Upper lobe of left lung (tissue), 6 donors: ENCODE measurements around the gene HAUS5. TPM values are rescaled to one million over a fixed set of nuclear protein-coding genes. Genes with fewer than 3 reads are reported as not detected.

Experiments
- ATAC-seq, 2 donors: fragments of 200-7000 bp; cut with Tn5 transposase; one replicate each; pipeline ENCODE4 v1.9.1; 2022; ENCODE audit warnings: mild to moderate bottlenecking in 2 of 2, moderate library complexity in 2 of 2; ENCODE audit not compliant: low FRiP score in 2 of 2
- DNase-seq, 2 donors: peaks; one replicate each; pipeline ENCODE4 v3.0.0-alpha.2; 2019 to 2020
- H3K27ac ChIP-seq, 4 donors: fragments of 200-600 bp; sonication (generic); one replicate each; pipeline ENCODE4 v1.5.1; 2016 to 2019
- H3K27me3 ChIP-seq, 4 donors: fragments of 200-600 bp; sonication (generic); one replicate each; pipeline ENCODE4 v1.5.1; 2017 to 2019
- H3K36me3 ChIP-seq, 4 donors: fragments of 200-600 bp; sonication (generic); one replicate each; pipeline ENCODE4 v1.5.1; 2016 to 2019
- H3K4me1 ChIP-seq, 4 donors: fragments of 200-600 bp; sonication (generic); one replicate each; pipeline ENCODE4 v1.5.1; 2018 to 2019
- H3K4me3 ChIP-seq, 4 donors: fragments of 200-600 bp; sonication (generic); one replicate each; pipeline ENCODE4 v1.5.1; 2017 to 2019; ENCODE audit warnings: mild to moderate bottlenecking in 2 of 4, moderate library complexity in 1 of 4
- H3K9me3 ChIP-seq, 4 donors: fragments of 200-600 bp; sonication (generic); one replicate each; pipeline ENCODE4 v1.5.1; 2018 to 2019
- EP300 ChIP-seq, 4 donors: sonication (generic); formaldehyde crosslinking; IDR thresholded peaks; one replicate each; pipeline ENCODE4 v1.5.1; 2017; ENCODE audit warnings: antibody characterized with exemption in 4 of 4, control low read depth in 2 of 4
- POLR2A ChIP-seq, 4 donors: fragments of 450-650 bp; IDR thresholded peaks; one replicate each; pipeline ENCODE4 v1.5.1; 2016 to 2017; ENCODE audit warnings: antibody characterized with exemption in 4 of 4, mild to moderate bottlenecking in 2 of 4
- POLR2AphosphoS5 ChIP-seq, 2 donors: sonication (generic); formaldehyde crosslinking; IDR thresholded peaks; one replicate each; pipeline ENCODE4 v1.5.1; 2017; ENCODE audit warnings: antibody characterized with exemption in 2 of 2
- WGBS, 2 donors: methylation state at CpG; one replicate each; pipeline ENCODE4 v1.1.5; 2017 to 2018; 5-methylcytosine and 5-hydroxymethylcytosine counted together
- total RNA-seq, 6 donors: library from RNA; depleted of rRNA in 4 of 6; stranded (reverse); fragments of >200 nt in 4 of 6; gene quantifications; one replicate each; pipeline versions ENCODE4 v1.1.0 to v1.2.1, GENCODE V29; 2016 to 2021
- TF ChIP-seq, protein P1 (sequence below), 6 experiments: fragments of 450-650 bp in 4 of 6; fragments of 200-600 bp in 2 of 6; sonication (generic) in 2 of 6; IDR thresholded peaks; one replicate each; pipeline ENCODE4 v1.5.1; 2016 to 2019; ENCODE audit warnings: antibody characterized with exemption in 6 of 6
- donor health status: DM: no; HTN: no; CAD: no; lungs with moderate emphysema.
- donor health status: DM: no; HTN: yes; CAD: no; lungs with severe emphysema.

The HAUS5 gene
- total RNA-seq, 6 donors from 2014 or later = 5.6 to 32.5 (median 11.3) TPM

DNA sequence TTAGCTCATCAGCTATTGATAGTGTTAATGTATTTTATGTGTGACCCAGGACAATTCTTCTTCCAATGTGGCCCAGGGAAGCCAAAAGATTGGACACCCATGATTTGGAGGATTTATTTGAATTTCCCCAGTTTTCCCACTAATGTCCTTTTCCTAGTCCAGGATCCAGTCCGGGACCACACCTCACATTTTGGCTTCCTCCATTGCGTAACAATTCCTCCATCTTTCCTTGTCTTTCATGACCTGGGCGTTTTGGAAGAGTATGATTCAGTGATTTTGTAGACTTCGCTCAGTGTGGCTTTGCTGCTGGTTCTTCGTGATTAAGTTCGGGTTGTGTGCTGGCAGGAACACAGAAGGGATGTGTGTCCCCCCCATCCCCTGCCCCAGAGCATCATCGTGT is 45.8 kb upstream of the HAUS5 start:
- Histone ChIP-seq H3K27ac (no peak overlapping the region), H3K4me1 (no peaks in the 10 kb centered on the region), H3K36me3 (no peaks in the 10 kb centered on the region), H3K27me3 (no peaks in the 10 kb centered on the region), H3K9me3 (no peaks in the 10 kb centered on the region), H3K4me3 (no peak overlapping the region)
- WGBS, 2 donors = 75 to 79% methylated on average over 7 of the region's 7 CpGs
- ATAC-seq (no peak), DNase-seq (no peak)
- TF ChIP-seq POLR2A (IDR thresholded peaks at IDR 0.05) = no peak
- no peak for TF ChIP-seq POLR2AphosphoS5 (IDR thresholded peaks at IDR 0.05)
- TF ChIP-seq EP300 (IDR thresholded peaks at IDR 0.05) = no peak
- TF ChIP-seq, protein P1, sequence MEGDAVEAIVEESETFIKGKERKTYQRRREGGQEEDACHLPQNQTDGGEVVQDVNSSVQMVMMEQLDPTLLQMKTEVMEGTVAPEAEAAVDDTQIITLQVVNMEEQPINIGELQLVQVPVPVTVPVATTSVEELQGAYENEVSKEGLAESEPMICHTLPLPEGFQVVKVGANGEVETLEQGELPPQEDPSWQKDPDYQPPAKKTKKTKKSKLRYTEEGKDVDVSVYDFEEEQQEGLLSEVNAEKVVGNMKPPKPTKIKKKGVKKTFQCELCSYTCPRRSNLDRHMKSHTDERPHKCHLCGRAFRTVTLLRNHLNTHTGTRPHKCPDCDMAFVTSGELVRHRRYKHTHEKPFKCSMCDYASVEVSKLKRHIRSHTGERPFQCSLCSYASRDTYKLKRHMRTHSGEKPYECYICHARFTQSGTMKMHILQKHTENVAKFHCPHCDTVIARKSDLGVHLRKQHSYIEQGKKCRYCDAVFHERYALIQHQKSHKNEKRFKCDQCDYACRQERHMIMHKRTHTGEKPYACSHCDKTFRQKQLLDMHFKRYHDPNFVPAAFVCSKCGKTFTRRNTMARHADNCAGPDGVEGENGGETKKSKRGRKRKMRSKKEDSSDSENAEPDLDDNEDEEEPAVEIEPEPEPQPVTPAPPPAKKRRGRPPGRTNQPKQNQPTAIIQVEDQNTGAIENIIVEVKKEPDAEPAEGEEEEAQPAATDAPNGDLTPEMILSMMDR (IDR thresholded peaks at IDR 0.05) = no peak

DNA sequence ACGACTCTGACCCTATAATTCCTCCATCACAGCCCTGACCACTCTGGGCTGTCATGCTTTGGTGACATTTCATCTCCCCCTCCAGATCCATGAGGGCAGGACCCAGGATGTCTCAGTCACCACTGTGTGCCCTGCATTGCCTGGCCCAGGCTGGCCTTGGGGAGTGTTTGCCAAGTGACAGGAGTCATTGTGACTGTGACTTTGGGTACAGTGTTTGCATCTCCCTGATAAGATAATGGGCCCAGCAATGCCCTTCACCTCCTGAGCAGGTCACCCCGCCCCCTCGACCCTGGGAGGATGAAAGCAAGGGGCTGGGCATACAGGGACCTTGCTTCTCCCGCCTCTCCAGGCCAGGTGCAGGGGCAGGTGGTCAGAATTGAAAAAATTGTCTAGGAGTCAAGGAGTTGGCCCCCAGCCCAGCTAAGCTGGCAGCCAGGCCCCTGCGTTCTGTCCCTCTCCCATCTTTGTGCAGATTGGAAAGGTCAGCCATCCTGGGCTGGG is 43.2 kb upstream of the HAUS5 start:
- 50 to 65% methylated on average over 2 to 5 of the region's 5 CpGs for WGBS, 2 donors
- TF ChIP-seq POLR2AphosphoS5 (IDR thresholded peaks at IDR 0.05) (no peak), POLR2A (IDR thresholded peaks at IDR 0.05) (no peak), EP300 (IDR thresholded peaks at IDR 0.05) (no peak)
- TF ChIP-seq, protein P1 (IDR thresholded peaks at IDR 0.05) = no peak
- no peak for DNase-seq
- no peak overlapping the region for H3K27ac ChIP-seq
- H3K36me3 ChIP-seq = no peaks in the 10 kb centered on the region
- H3K27me3 ChIP-seq = no peaks in the 10 kb centered on the region
- H3K4me1 ChIP-seq = no peaks in the 10 kb centered on the region
- no peak for ATAC-seq
- no peaks in the 10 kb centered on the region for H3K9me3 ChIP-seq
- H3K4me3 ChIP-seq = no peak overlapping the region

DNA sequence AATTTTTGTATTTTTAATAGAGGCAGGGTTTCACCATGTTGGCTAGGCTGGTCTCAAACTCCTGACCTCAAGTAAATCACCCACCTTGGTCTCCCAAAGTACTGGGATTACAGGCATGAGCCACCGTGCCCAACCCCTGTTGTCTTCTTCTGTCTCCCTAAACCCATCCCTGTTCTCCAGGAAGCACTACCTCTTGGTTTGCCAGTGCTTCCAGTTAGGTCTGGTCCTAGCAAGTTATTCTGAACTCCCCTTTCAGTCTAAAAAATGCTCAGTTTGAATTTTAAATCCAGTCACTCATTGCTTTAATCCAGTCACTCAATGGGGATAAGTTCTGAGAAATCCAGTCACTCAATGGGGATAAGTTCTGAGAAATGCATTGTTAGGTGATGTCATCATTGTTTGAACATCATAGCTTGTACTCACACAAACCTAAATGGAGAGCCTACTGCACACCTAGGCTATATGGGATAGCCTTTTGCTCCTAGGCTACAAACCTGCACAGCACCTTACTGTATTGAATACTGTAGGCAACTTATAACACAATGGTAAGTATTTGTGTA is 41.0 kb upstream of the HAUS5 start:
- Histone ChIP-seq H3K4me3 (no peak overlapping the region), H3K27me3 (no peaks in the 10 kb centered on the region), H3K4me1 (no peaks in the 10 kb centered on the region), H3K27ac (no peak overlapping the region), H3K36me3 (no peaks in the 10 kb centered on the region), H3K9me3 (peaks cover 7 to 12% (median 10%) of the 10 kb centered on the region in 4 donors)
- DNase-seq (no peak), ATAC-seq (no peak)
- TF ChIP-seq POLR2AphosphoS5 (IDR thresholded peaks at IDR 0.05) (no peak), POLR2A (IDR thresholded peaks at IDR 0.05) (no peak), EP300 (IDR thresholded peaks at IDR 0.05) (no peak)
- TF ChIP-seq, protein P1 (IDR thresholded peaks at IDR 0.05) = no peak
- 64 to 88% methylated on average over 1 of the region's 1 CpG for WGBS, 2 donors

DNA sequence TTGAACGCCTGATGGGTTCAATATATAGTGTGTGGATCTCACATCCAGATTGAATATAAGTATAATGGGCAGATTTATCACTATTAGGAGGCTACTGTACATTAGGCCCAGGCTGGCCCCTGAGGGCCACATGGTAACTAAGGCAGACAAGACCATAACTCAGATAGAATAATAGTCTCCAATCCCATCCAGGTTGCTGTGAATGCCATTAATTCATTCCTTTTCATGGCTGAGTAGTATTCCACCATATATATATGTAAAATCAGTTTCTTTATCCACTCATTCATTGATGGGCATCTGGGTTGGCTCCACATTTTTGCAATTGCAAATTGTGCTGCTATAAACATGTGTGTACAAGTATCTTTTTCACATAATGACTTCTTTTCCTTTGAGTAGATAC is 34.6 kb upstream of the HAUS5 start:
- no peak for TF ChIP-seq POLR2AphosphoS5 (IDR thresholded peaks at IDR 0.05)
- no peak for TF ChIP-seq POLR2A (IDR thresholded peaks at IDR 0.05)
- no peak for TF ChIP-seq EP300 (IDR thresholded peaks at IDR 0.05)
- TF ChIP-seq, protein P1 (IDR thresholded peaks at IDR 0.05) = no peak
- ATAC-seq (no peak), DNase-seq (no peak)
- H3K9me3 ChIP-seq = peaks cover 10 to 19% (median 16%) of the 10 kb centered on the region in 4 donors
- H3K4me1 ChIP-seq = no peaks in the 10 kb centered on the region
- no peaks in the 10 kb centered on the region for H3K36me3 ChIP-seq
- H3K27me3 ChIP-seq = no peaks in the 10 kb centered on the region
- no peak overlapping the region for H3K4me3 ChIP-seq
- WGBS, 2 donors = 46 to 83% methylated on average over 1 of the region's 1 CpG
- H3K27ac ChIP-seq = no peak overlapping the region

DNA sequence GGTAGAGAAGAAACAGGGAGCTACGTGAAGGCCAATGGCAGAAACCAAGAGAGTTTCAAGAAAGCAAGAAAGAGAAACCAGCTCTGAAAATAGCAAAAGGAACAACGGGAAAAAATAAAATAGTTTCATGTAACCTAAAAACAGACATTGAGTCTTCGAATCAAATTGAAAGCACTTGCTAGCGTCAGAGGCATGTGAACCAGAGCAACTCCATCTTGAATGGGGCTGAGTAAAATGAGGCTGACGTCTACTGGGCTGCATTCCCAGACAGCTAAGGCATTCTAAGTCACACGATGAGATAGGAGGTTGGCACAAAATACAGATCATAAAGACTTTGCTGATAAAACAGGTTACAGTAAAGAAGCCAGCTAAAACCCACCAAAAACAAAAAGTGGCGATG is 33.8 kb upstream of the HAUS5 start:
- ATAC-seq = no peak
- H3K27ac ChIP-seq = no peak overlapping the region
- 72 to 74% methylated on average over 7 of the region's 7 CpGs for WGBS, 2 donors

More for the DNA sequence above, 33.8 kb upstream of the HAUS5 start:
- Histone ChIP-seq H3K4me1 (no peaks in the 10 kb centered on the region), H3K4me3 (no peak overlapping the region), H3K9me3 (peaks cover 10 to 19% (median 16%) of the 10 kb centered on the region in 4 donors), H3K27me3 (no peaks in the 10 kb centered on the region), H3K36me3 (no peaks in the 10 kb centered on the region)
- no peak for DNase-seq
- TF ChIP-seq, protein P1 (IDR thresholded peaks at IDR 0.05) = no peak
- TF ChIP-seq POLR2A (IDR thresholded peaks at IDR 0.05) (no peak), EP300 (IDR thresholded peaks at IDR 0.05) (no peak), POLR2AphosphoS5 (IDR thresholded peaks at IDR 0.05) (no peak)
